HL-60/S4 treated with phorbol 12-myristate 13-acetate at 8.2 ng/mL for 4 days and 3 days (cell line): Measurements from ENCODE around the gene IFT43.

Source experiments
- in situ Hi-C: fragments of 300-500 bp; cut with MboI; formaldehyde crosslinking; loops from 2 replicates; pipeline ENCODE4 v1.15.0; 2022; ENCODE audit warnings: low sequenced_read_pairs

IFT43 gene

DNA sequence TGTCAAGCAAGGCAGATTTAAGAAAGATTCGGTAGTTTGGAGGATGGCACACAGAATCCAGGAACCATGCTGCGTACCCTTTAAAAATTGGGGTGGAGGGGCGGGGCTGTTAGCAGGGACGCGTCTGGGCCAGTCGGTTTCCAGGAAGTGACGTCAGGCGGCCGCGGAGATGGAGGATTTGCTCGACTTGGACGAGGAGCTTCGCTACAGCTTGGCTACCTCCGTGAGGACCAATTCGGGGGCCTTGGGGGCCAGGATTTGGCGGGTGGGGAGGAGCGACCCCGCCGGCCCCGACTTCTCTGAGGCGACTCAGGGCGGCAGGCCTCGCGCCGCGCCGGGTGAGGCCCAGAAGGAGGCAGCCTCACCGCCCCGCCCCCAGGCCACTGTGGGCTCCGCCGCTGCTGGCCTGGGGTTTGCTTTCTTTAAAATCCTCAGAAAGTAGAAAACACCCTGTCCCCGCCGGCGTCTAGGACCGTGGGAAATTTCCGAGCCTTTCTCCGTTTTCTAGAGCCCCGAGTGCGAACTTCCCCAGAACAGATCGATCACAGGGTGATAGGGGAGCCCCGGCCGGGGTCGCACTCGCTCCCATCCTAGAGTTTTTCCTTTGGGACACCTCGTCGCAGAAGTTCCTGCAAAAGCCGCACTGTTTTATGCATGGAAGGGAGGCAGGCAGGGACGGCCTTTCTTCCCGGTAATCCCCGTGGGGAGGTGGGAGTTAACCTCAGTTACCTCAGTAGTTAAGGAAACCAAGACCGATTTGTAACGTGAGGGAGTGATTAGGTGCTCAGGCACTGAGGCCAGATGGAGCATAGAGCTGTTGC is at the start of gene IFT43:
Gene IFT43, plus strand, starts transcription at position 146 of the 821 bp plus-strand sequence. Its CDS starts 24 bp downstream, at position 170.
- in situ Hi-C loops, result loop anchor here (25.0 kb wide), 1 partner anchor 274 kb away; no protein-coding TSS in a partner anchor

GRCh38 chr14:75939200-75939599 is 46.4 kb upstream of the IFT43 start:
- in situ Hi-C loops, result no loop called here

DNA sequence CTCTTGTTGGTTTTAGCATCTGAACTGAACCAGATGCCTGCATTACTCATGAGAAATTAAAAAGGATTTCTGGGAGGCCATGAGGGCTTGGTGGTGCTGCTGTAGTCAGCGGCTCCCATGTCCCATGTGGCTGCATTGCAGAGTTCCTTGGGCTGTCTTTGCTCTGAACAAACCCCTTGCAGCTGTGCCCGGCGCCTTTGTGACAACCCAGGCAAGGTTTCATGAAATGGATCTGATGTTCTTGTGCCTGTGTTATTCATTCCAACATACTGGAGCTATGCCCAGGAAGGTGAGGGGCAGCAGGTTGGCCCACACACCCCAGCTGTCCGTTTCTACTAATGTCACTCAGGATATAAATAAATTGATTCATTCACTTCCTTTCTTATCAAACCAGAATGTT is 44.5 kb upstream of the IFT43 start:
- in situ Hi-C loops, result no loop called here

DNA sequence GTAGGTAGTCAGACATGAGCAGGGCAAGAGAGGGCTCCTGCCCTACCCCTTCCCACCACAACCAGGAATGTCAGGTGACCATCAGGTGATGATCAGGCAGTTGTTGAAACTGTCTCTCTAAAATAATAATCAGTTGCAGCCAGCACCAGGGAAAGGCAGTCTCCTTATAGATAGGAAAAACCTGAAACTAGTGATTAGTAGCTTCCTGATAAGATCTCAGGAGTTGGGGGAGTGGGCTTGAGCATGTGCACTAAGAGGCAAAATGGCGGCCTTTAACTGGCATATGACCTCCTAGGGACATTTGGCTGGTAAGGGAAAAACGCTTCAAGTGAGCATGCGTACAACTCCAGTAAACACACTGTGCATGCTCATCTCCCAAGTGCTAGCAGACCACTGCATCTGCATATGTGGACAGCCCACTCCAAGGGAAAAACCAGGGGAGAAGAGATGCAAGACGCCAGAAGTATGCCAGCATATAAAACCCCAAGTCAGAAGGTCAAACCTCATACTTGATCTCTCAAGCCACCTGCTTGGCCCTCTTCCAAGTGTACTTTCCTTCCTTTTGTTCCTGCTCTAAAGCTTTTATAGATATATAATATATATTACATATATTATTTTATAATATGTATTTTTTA is 40.8 kb upstream of the IFT43 start:
- in situ Hi-C loops, result no loop called here

GRCh38 chr14:75946785-75947184 is 38.8 kb upstream of the IFT43 start:
- in situ Hi-C loops, result no loop called here

DNA sequence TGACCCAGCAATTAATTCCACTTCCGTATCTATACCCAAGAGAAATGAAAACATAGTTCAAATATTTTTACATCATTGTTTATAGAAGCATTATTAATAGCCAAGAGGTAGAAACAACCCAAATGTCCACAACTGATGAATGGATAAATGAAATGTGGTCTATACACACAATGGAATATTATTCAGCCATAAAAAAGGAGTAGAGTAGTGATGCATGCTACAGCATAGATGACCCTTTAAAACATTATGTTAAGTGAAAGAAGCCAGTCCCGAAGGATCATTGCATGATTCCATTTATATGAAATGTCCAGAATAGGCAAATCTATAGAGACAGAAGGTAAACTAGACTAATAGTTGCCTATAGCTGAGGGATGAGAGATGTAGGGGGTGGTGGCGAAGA is 33.1 kb upstream of the IFT43 start:
- in situ Hi-C loops, result no loop called here

GRCh38 chr14:75959031-75959430 is 26.5 kb upstream of the IFT43 start:
- in situ Hi-C loops, result no loop called here

- in situ Hi-C loops, result no loop called here
These were observed 25.3 kb upstream of the IFT43 start for GRCh38 chr14:75960231-75960630.

GRCh38 chr14:75961662-75962061 is 23.9 kb upstream of the IFT43 start:
- in situ Hi-C loops, result no loop called here

GRCh38 chr14:75967866-75968265 is 17.7 kb upstream of the IFT43 start:
- in situ Hi-C loops, result no loop called here

GRCh38 chr14:75968456-75968855 is 17.1 kb upstream of the IFT43 start:
- in situ Hi-C loops, result no loop called here

- in situ Hi-C loops, result no loop called here
These were observed 16.4 kb upstream of the IFT43 start for GRCh38 chr14:75969126-75969525.

DNA sequence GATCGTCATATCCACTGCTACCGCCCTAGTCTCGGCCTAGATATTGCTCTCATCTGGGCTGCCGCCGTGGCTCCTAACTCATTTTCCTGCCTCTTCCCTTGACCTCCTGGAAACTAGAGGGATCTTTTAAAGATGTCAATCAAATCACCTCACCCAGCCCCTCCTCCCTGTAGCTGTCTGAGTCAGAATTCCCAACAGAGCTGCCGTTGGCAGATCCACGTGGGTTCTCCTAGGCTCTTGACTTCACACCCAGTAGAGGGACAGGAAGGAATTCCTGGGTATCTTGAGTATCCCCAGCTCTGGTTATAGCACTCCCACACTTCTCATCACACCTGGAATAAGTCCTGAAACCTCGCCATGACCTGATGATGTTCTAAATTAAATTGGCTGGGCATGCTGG is 15.7 kb upstream of the IFT43 start:
- in situ Hi-C loops, result no loop called here

GRCh38 chr14:75970989-75971388 is 14.6 kb upstream of the IFT43 start:
- in situ Hi-C loops, result no loop called here

DNA sequence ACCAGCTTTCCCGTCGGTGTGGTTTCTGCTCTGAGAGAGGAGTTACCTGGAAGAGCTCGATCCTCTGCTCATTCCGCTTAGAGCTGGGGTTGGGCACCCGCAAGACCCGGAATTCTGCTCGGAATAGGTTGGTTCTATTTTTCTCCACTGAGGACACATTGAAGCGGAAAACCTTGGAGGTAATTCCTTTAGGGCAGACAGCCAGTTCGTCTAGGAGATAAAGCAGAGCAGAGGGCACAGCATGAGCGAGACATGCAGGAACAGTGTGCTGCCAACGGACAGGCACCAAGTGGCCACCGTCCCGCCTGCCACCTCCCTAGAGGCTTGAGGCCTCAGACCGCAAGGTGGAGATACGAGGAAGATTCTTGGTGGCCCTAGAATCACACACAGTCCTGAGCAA is 14.1 kb upstream of the IFT43 start:
- in situ Hi-C loops, result no loop called here

DNA sequence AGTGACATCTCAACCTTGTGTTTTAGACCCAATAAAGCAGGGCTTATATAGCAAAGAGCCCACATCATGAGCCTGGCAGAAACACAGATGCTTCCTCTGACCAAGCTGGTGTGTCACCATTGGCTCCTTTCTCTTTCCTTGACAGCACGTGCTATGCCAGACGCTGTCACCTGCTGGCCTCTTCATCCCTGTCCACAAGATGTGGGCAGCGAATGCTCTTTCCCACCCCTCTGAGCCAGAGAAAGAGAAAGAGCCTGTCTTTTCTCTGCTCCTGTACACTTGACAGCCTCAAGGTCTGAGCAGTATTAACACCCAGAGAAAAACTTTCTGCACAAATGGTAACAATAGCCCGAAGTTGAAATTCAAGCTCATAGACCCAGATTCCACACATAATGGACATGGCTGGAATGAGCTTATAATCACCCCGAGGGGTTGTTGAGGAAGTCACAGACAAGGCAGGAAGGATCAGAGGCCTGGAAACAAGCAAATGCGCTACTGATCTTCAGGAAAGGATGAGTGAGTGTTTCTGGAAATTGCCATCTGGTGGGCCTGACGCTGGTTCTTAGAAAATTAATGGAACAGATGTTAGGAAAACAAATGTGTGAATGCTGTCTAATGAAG is 12.7 kb upstream of the IFT43 start:
- in situ Hi-C loops, result no loop called here

- in situ Hi-C loops, result loop anchor here (25.0 kb wide), 1 partner anchor 265 kb away; no protein-coding TSS in a partner anchor
These were observed 8.6 kb upstream of the IFT43 start for GRCh38 chr14:75976826-75977581.

DNA sequence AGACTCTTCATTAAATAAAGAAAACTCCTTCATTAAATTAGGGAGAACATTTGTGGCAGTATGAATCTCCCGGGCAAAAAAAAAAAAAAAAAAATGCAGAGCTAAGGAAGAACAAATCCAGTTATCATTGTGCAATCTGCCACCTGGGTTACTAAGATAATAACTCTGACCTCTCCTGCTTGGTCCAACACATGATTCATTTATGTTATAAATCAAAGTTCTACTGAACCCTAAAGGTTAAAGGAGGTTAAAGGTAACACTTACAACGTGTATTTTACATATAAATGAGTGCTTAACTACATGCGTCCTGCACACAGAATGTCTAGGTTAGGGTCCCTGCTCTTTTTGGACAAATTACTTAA is 8.0 kb upstream of the IFT43 start:
- in situ Hi-C loops, result loop anchor here (25.0 kb wide), 1 partner anchor 265 kb away; no protein-coding TSS in a partner anchor

DNA sequence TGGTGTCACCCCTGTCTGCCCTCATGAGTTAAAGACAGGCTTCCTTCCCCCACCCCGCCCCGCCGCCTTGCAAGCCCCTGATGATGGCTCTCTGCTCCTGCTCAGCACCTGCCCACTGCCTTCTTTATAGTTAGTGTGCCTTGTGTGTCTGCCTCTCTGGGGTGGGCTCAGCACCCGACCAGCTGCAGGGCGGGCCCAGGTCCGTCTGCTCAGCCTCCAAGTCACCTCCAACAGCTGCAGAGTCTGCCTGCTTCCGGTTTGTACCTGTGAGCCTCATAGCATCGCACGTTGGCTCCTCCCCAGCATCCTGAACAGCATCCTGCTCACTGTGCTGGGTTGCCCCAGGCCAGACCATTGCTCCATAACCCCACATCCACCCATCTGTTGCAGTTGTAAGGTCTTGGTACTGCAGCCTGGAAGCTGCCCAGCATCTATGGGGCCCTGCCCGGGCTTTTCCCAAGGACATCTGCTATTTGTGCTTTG is 7.3 kb upstream of the IFT43 start:
- in situ Hi-C loops, result loop anchor here (25.0 kb wide), 1 partner anchor 266 kb away; no protein-coding TSS in a partner anchor

DNA sequence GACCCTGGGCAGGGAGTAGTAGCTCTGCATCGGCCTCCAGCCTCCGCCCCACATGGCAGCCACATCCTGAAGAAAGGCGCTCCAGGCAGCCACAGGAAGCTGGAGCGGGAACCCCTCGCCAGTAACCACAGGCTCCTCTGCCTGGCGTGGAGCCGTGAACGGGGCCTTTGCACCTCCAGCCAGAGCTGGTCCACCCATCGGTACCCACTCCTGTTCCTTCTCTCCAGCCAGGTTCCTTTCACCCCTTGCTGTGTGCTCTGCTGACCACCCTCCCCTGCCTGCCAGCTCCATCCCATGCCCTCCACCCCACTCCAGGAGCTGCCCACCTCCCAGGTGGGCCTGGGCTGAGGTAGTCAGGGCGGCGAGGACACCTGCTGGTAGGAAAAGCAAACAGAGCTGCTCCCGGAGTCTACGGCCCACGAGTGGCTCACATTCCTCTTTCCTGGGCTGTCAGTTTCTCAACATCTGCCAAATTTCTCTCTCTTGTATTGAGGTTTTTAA is 6.4 kb upstream of the IFT43 start:
- in situ Hi-C loops, result loop anchor here (25.0 kb wide), 1 partner anchor 267 kb away; no protein-coding TSS in a partner anchor
